ENCODE measurements around the gene RADIL.
"Not testable (repeated sequence)": the region's sequence is repeated elsewhere in the genome, so short reads cannot be mapped to it uniquely, and the experiment has no call there.

RADIL gene

DNA sequence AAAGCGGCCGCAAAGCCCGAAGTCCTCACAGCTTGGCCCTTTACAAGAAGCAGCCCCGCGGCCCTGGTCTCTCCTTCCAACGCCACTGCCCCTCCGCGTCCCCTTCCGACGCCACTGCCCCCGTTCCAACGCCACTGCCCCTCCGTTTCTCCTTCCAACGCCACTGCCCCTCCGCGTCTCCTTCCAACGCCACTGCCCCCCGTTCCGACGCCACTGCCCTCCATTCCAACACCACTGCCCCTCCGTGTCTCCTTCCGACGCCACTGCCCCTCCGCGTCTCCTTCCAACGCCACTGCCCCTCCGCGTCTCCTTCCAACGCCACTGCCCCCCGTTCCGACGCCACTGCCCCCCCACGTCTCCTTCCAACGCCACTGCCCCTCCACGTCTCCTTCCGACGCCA, 75.0 kb downstream of the RADIL start:
- no peaks in the 10 kb centered on the region for H3K36me3 Mint-ChIP-seq (ENCODE audit: low read depth)
- H3K27me3 Mint-ChIP-seq (ENCODE audit: low read depth), result peaks cover 33% of the 10 kb centered on the region
- H3K4me1 Mint-ChIP-seq (ENCODE audit: low read depth), result no peaks in the 10 kb centered on the region
- H3K4me3 Mint-ChIP-seq, result no peak overlapping the region
- H3K27ac Mint-ChIP-seq, result no peak overlapping the region
- DNase-seq (ENCODE audit: low spot score), result no peak
- H3K9me3 Mint-ChIP-seq, result peaks cover 10% of the 10 kb centered on the region

DNA sequence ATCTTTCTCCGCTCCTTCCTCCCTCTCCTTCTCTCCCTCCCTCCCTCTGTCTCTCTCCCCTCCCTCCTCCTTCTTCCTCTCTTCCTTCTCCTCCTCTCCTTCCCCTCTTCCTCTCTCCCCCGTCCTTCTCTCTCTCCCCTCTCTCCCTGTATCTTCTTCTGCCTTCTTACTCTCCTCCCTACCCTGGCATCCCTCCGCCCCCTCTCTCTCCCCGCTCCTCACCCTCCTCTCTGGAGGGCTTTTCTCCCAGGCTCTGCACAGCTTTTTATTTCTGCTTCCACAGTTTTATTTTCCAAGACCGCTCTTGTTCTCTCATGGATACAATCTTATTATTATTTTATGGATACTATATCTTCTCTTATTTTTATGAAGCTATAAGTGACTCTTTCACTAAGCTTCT, 75.5 kb downstream of the RADIL start:
- Mint-ChIP-seq H3K36me3 (ENCODE audit: low read depth) (no peaks in the 10 kb centered on the region), H3K4me3 (no peak overlapping the region), H3K27me3 (ENCODE audit: low read depth) (peaks cover 32% of the 10 kb centered on the region), H3K9me3 (peaks cover 6% of the 10 kb centered on the region), H3K27ac (no peak overlapping the region), H3K4me1 (ENCODE audit: low read depth) (no peaks in the 10 kb centered on the region)
- no peak for DNase-seq (ENCODE audit: low spot score)

DNA sequence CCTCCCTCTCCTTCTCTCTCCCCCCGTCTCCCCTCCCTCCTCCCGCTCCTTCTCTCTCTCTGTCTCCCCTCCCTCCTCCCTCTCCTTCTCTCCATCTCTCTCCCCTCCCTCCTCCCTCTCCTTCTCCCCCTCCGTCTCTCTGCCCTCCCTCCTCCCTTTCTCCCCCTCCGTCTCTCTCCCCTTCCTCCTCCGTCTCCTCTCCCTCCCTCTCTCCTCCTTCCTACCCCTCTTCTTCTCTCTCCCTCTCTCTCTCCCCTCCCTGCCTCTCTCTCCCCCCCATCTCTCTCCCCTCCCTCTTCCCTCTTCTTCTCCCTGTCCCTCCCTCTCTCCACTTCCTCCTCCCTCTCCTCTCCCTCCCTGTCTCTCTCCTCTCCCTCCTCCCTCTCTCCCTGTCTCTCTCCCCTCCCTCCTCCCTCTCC, 75.9 kb downstream of the RADIL start:
- H3K4me3 Mint-ChIP-seq, result no peak overlapping the region
- H3K27me3 Mint-ChIP-seq (ENCODE audit: low read depth), result peaks cover 28% of the 10 kb centered on the region
- DNase-seq (ENCODE audit: low spot score), result no peak
- H3K4me1 Mint-ChIP-seq (ENCODE audit: low read depth), result no peaks in the 10 kb centered on the region
- no peaks in the 10 kb centered on the region for H3K36me3 Mint-ChIP-seq (ENCODE audit: low read depth)
- H3K27ac Mint-ChIP-seq, result no peak overlapping the region
- H3K9me3 Mint-ChIP-seq, result peaks cover 2% of the 10 kb centered on the region

DNA sequence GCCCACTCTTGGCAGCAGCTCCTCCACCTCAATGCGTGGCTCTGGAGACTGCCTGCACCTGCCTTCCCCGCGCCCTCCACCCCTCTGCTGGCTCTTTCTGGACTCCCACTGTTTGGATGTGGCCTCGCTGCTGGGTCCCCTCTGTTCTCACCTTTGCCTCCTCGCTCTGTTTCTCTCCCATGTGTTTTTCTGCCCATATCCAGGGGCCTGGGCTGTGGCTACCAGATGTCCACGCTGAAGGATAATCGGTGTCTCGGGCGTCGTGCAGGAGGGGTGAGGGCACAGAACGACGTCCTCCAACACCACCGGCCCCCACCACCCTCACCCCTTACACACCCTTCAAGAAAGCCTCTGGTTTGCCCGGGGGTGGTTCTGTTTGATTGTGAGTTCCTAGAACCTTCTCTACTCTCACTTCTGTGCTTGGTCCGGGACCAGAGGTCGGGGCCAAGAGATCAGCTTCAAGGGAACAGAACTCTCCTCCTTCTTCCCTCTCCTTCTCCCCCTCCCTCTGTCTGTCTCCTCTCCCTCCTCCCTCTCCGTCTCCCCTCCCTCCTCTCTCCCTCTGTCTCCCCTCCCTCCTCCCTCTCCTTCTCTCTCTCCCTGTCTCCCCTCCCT, 76.4 kb downstream of the RADIL start:
- DNase-seq (ENCODE audit: low spot score), result no peak
- Mint-ChIP-seq H3K4me3 (no peak overlapping the region), H3K36me3 (ENCODE audit: low read depth) (no peaks in the 10 kb centered on the region), H3K4me1 (ENCODE audit: low read depth) (no peaks in the 10 kb centered on the region), H3K27me3 (ENCODE audit: low read depth) (peaks cover 27% of the 10 kb centered on the region), H3K9me3 (no peaks in the 10 kb centered on the region), H3K27ac (no peak overlapping the region)

DNA sequence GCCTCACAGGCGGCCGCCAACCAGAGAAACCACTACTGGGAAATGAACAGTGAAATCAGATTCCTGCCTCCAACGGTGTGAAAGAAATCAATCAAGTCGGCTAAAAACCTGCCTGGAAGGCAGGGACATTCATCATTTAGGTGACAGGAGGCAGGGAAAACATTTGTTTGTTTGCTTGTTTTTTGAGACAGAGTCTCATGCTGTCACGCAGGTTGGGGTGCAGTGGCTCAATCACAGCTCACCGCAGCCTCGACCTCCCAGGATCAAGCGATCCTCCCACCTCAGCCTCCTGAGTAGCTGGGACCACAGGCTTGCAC, 77.6 kb downstream of the RADIL start:
- Mint-ChIP-seq H3K4me1 (ENCODE audit: low read depth) (no peaks in the 10 kb centered on the region), H3K27me3 (ENCODE audit: low read depth) (peaks cover 27% of the 10 kb centered on the region), H3K36me3 (ENCODE audit: low read depth) (no peaks in the 10 kb centered on the region), H3K9me3 (no peaks in the 10 kb centered on the region), H3K27ac (no peak overlapping the region), H3K4me3 (no peak overlapping the region)
- DNase-seq (ENCODE audit: low spot score), result no peak

DNA sequence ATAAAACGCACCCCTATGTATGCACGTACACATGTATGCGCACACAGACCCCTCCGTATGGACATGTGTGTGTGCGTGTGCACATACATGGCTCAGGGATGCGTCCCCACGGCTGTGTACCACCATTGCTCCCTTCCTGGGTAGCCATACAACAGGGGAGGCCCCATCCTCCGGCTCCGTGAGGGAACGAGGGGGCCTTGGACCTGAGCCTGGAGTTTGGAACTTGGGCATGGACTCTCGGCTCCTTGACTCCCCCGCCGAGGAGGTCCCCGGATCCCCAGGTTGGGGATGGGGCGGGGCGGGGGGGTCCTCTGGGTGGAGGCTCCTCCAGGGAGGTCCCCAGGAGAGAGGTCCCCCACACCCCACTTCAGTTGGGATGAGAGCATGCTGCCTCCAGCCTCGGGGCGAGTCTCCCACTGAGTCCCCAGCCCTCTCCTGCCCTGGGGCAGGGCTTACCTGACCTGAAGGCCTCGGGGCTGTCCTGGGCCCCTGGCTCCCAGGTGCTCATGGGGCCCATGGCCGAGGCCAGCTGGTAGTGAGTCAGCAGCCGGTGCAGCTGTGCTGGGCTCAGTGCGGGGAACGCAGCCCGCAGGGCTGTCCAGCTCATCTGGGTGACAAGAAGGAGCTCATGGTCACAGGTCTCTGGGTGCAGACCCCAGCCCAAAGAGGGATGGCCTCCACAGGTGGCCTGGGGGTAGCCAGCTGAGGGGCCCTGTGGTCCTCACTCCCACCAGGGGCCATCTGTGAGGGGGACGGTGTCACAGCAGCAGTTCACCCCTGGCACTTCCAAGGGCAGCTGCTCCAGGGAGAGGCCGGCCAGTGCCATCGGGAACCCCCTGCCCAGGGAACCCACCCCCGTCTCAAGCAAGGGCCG, 78.2 kb downstream of the RADIL start:
- Mint-ChIP-seq H3K27ac (no peak overlapping the region), H3K36me3 (ENCODE audit: low read depth) (no peaks in the 10 kb centered on the region), H3K4me3 (no peak overlapping the region), H3K4me1 (ENCODE audit: low read depth) (no peaks in the 10 kb centered on the region), H3K9me3 (no peaks in the 10 kb centered on the region), H3K27me3 (ENCODE audit: low read depth) (peaks cover 24% of the 10 kb centered on the region)
- DNase-seq (ENCODE audit: low spot score), result no peak

DNA sequence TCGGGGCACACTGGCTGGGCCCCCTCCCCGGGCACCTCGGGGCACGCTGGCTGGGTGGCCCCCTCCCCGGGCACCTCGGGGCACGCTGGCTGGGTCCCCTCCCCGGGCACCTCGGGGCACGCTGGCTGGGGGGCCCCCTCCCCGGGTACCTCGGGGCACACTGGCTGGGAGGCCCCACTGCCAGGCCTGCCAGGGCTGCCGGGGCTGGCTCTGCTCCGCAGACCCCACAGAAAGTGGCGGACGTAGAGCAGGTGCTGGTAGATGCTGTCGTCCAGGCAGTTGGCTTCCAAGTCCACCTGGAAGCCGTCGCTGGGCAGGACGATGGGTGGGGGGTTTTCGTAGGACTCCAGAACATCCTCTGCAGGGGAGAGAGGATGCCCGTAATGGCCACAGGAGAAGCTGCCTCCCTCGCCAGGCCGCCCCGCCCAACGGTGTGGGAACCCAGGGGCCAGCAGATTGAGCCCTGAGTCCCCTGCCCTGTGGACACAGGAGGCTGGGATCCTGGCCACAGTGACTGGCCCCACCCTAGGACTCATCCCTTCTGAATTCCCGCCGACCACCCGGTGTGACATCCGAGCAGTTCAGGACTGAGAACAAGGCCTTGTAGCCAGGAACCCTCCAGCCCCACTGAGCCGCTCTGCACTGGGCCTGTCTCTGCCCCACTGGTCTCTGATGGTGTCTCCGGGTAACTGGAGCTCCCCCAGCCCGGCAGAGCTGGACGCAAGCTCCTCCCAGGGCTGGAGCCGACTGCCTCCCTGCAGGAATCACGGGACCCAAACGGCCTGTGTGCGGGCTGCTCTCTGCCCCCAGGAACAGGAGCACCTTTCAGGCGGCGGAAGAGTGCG, 79.9 kb downstream of the RADIL start:
- DNase-seq (ENCODE audit: low spot score), result no peak
- Mint-ChIP-seq H3K27ac (no peak overlapping the region), H3K27me3 (ENCODE audit: low read depth) (peaks cover 17% of the 10 kb centered on the region), H3K4me3 (no peak overlapping the region), H3K4me1 (ENCODE audit: low read depth) (no peaks in the 10 kb centered on the region), H3K9me3 (no peaks in the 10 kb centered on the region), H3K36me3 (ENCODE audit: low read depth) (no peaks in the 10 kb centered on the region)

DNA sequence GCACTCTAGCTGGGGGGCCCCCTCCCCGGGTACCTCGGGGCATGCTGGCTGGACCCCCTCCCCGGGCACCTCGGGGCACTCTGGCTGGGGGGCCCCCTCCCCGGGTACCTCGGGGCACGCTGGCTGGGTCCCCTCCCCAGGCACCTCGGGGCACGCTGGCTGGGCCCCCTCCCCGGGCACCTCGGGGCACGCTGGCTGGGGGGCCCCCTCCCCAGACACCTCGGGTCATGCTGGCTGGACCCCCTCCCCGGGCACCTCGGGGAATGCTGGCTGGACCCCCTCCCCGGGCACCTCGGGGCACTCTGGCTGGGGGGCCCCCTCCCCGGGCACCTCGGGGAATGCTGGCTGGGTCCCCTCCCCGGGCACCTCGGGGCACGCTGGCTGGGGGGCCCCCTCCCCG, 80.9 kb downstream of the RADIL start:
- DNase-seq (ENCODE audit: low spot score); H3K4me1 Mint-ChIP-seq (ENCODE audit: low read depth); H3K27me3 Mint-ChIP-seq (ENCODE audit: low read depth); H3K27ac Mint-ChIP-seq; H3K4me3 Mint-ChIP-seq; H3K36me3 Mint-ChIP-seq (ENCODE audit: low read depth); H3K9me3 Mint-ChIP-seq: not testable (repeated sequence)

DNA sequence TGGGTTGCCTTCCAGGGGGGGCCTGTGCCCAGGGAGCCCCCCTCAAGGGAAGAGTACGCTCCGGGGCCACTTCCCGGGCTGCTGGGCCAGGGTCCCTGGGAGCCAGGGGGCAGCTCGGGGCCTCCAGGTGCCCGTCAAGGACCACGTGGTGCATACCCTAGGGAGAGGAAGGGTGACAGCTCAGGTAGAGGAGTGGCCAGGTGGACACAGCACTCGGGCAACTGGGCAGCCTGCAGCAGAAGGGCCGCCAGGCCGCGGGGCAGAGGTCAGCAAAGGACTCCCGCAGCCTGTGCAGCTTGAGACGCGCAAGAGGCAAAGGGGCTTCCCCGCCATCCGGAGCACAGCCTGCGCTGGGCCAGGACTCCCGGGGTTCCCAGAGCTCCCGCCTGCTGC, 81.7 kb downstream of the RADIL start:
- Mint-ChIP-seq H3K9me3 (no peaks in the 10 kb centered on the region), H3K4me1 (ENCODE audit: low read depth) (no peaks in the 10 kb centered on the region), H3K4me3 (no peak overlapping the region), H3K36me3 (ENCODE audit: low read depth) (no peaks in the 10 kb centered on the region), H3K27me3 (ENCODE audit: low read depth) (peaks cover 4% of the 10 kb centered on the region), H3K27ac (no peak overlapping the region)
- DNase-seq (ENCODE audit: low spot score), result no peak

DNA sequence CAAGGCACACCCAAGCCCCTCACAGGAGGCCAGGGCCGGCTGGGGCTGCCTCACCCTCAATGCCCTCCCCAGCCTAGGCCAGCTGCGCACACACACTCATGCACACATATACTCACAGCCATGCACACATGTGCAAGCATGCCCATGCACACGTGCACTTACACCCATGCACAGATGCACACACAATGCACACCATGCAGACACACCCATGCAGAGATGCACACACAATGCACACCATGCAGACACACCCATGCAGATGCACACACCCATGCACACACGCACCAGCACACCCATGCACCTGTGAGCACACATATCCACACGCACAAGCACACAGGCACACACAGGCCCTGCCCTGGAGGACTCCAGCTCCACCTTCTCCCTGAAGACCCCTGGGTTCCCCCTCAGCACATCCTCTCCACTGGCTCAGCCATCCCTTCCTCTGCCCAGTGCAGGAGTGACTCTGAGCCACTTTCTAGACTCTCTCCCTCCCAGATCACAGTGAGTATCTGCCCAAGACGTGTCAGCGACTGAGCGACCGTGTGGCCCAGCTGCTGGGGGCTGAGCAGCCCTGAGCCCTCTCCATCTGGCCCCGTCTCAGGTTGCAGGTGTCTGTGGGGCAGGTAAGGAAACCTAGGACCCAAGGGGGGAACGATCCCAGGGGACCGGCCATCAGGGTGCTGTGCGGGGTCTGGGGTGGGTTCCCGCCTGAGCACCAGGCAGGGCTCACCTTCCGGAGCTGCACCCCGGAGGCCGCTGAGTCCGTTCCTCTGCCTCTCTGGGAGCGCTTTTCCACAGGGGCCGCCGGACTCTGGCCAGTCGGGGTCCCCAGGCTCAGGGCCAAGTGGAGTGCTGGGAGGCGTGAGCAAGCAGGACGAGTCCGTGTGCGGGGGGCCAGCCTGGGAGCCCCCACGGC, 82.3 kb downstream of the RADIL start:
- Mint-ChIP-seq H3K9me3 (no peaks in the 10 kb centered on the region), H3K4me3 (no peak overlapping the region), H3K36me3 (ENCODE audit: low read depth) (no peaks in the 10 kb centered on the region), H3K4me1 (ENCODE audit: low read depth) (no peaks in the 10 kb centered on the region), H3K27me3 (ENCODE audit: low read depth) (no peaks in the 10 kb centered on the region), H3K27ac (no peak overlapping the region)
- DNase-seq (ENCODE audit: low spot score), result no peak

DNA sequence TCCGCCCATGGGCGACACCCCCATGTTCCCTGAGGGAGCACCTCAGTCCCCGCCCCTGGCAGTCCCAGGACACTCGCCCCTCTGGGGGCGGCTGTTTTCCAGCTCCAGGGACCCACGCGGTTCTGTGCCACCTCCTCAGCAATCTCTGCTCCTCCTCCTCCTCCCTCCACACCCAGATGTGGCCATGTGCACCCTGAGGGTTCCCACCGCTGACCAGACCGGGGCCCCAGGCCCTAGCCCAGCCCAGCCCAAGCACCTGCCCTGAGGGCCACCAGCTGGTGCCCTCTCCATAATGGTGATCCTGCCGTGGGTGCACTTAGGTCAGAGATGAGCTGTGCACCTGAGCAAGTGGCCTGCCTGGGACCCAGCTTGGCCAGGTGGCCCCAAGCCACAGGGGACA, 83.0 kb downstream of the RADIL start:
- Mint-ChIP-seq H3K36me3 (ENCODE audit: low read depth) (no peaks in the 10 kb centered on the region), H3K27me3 (ENCODE audit: low read depth) (no peaks in the 10 kb centered on the region), H3K27ac (no peak overlapping the region), H3K9me3 (no peaks in the 10 kb centered on the region), H3K4me3 (no peak overlapping the region), H3K4me1 (ENCODE audit: low read depth) (no peaks in the 10 kb centered on the region)
- DNase-seq (ENCODE audit: low spot score), result no peak

DNA sequence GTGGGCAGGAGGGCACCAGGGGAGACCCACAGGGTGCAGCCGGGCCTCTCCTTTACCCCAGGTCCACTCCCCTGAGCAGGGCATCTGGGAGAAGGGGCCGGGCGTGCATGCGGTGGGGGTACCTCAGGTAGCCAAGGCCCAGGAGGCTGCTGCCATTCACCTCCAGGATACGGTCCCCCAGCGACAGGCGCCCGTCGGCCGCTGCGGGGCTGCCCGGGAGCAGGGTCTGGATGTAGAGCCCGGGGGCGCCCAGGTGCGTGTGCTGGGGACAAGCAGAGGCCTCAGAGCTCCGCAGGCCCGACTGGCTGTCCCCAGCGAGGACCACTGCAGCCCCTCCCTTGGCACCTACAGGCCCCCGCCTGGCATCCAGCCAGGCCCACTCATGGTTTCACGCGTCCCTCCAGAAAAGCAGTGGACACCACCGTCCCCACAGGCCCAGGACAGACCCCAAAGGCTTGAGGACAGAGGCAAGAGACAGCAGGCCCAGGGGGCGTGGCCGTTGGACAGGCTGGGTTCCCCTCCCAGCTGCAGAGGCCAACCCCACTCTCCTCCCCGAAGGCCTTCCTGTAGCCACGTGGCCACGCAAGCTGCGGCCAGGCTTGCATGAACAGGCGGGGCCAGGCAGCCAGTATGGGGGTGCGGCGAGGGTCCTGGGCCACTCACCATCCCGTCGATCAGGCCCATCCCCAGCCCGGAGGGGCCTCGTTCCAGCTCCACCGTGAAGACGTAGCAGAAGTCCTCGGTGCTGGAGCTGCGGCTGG, 83.8 kb downstream of the RADIL start:
- Mint-ChIP-seq H3K36me3 (ENCODE audit: low read depth) (peaks cover under 1% of the 10 kb centered on the region), H3K27ac (no peak overlapping the region), H3K9me3 (no peaks in the 10 kb centered on the region), H3K4me3 (no peak overlapping the region), H3K4me1 (ENCODE audit: low read depth) (no peaks in the 10 kb centered on the region), H3K27me3 (ENCODE audit: low read depth) (no peaks in the 10 kb centered on the region)
- no peak for DNase-seq (ENCODE audit: low spot score)

DNA sequence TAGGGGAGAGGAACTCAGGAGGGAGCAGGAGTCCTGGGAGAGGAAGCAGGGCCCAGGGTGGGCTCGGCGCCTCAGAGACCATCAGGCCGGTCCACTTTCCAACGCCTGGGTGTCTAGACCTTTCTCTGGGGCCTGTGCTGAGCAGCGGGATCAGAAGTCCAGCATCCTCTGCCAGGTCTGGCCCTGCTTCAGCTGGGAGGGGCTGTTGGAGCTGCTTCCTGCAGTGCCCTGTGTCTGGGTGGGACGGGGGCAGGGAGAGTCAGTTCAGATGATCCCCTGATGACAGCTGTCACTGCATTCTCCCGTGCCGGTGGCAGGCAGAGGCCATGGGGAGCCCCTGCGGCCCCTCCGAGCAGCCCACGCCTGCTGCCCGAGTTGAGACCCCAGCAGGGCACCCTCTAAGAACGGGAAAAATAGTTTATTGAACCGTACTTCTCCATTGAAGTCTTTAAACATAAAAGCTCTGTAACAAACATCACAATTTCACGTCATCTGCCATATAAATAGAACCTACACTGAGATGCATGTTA, 84.7 kb downstream of the RADIL start:
- H3K36me3 Mint-ChIP-seq (ENCODE audit: low read depth), result peaks cover 3% of the 10 kb centered on the region
- H3K4me3 Mint-ChIP-seq, result no peak overlapping the region
- no peak for DNase-seq (ENCODE audit: low spot score)
- H3K27me3 Mint-ChIP-seq (ENCODE audit: low read depth), result no peaks in the 10 kb centered on the region
- peaks cover 2% of the 10 kb centered on the region for H3K4me1 Mint-ChIP-seq (ENCODE audit: low read depth)
- no peaks in the 10 kb centered on the region for H3K9me3 Mint-ChIP-seq
- H3K27ac Mint-ChIP-seq, result no peak overlapping the region
